ENCODE measurements around the gene ZBTB18.

The ZBTB18 gene

DNA sequence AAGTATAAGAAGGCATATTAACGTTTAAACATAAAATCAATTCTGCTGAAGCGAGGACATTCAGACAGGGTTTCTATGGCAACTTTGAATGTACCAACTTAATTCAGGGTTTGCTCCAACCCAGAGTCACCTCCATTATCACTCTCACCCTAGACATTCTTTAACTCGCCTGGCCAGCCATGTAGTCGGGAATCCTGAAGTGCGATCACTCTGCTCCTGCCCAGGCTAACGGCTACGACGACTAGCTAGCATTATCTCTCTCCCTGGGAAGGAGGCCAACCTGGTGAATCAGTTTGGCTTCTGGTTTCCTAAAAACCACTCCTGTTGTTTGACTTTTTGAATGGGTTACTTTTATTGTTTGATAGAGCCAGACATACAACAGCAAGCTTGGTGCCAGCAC, 38.9 kb upstream of the ZBTB18 start:
- TF ChIP-seq FOXP2 (optimal IDR thresholded peaks at IDR 0.05; ENCODE audit: borderline replicate concordance, extremely low read depth, extremely low read length, insufficient read depth) (no peak), POLR2AphosphoS5 (IDR thresholded peaks at IDR 0.05; ENCODE audit: low read depth, low read length) (no peak), SIN3A (IDR thresholded peaks at IDR 0.05; ENCODE audit: borderline replicate concordance, insufficient read depth, low read length) (no peak), TAF1 (IDR thresholded peaks at IDR 0.05; ENCODE audit: borderline replicate concordance, insufficient read depth, low read length) (no peak)
- TF ChIP-seq, protein P1, sequence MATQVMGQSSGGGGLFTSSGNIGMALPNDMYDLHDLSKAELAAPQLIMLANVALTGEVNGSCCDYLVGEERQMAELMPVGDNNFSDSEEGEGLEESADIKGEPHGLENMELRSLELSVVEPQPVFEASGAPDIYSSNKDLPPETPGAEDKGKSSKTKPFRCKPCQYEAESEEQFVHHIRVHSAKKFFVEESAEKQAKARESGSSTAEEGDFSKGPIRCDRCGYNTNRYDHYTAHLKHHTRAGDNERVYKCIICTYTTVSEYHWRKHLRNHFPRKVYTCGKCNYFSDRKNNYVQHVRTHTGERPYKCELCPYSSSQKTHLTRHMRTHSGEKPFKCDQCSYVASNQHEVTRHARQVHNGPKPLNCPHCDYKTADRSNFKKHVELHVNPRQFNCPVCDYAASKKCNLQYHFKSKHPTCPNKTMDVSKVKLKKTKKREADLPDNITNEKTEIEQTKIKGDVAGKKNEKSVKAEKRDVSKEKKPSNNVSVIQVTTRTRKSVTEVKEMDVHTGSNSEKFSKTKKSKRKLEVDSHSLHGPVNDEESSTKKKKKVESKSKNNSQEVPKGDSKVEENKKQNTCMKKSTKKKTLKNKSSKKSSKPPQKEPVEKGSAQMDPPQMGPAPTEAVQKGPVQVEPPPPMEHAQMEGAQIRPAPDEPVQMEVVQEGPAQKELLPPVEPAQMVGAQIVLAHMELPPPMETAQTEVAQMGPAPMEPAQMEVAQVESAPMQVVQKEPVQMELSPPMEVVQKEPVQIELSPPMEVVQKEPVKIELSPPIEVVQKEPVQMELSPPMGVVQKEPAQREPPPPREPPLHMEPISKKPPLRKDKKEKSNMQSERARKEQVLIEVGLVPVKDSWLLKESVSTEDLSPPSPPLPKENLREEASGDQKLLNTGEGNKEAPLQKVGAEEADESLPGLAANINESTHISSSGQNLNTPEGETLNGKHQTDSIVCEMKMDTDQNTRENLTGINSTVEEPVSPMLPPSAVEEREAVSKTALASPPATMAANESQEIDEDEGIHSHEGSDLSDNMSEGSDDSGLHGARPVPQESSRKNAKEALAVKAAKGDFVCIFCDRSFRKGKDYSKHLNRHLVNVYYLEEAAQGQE (IDR thresholded peaks at IDR 0.05; ENCODE audit: insufficient read depth in 1 of 2, low read depth in 2 of 2, low read length in 2 of 2), result no peak

DNA sequence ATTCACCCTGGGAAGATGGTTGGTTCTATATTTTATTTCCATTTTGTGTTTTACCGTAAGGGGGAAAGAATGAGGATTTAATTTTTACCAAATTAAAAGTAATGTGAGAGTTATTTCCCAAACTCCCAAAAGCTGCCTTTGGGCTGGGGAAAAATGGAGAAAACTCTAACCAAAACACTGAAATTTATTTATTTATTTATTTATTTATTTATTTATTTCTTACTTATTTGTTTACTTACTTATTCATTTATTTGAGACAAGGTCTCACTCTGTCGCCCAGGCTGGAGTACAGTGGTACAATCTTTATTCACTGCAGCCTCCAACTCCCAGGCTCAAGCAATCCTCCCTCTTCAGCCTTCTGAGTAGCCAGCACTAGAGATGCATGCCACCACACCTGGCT, 38.0 kb upstream of the ZBTB18 start:
- TF ChIP-seq POLR2AphosphoS5 (IDR thresholded peaks at IDR 0.05; ENCODE audit: low read depth, low read length), result no peak
- no peak for TF ChIP-seq SIN3A (IDR thresholded peaks at IDR 0.05; ENCODE audit: borderline replicate concordance, insufficient read depth, low read length)

DNA sequence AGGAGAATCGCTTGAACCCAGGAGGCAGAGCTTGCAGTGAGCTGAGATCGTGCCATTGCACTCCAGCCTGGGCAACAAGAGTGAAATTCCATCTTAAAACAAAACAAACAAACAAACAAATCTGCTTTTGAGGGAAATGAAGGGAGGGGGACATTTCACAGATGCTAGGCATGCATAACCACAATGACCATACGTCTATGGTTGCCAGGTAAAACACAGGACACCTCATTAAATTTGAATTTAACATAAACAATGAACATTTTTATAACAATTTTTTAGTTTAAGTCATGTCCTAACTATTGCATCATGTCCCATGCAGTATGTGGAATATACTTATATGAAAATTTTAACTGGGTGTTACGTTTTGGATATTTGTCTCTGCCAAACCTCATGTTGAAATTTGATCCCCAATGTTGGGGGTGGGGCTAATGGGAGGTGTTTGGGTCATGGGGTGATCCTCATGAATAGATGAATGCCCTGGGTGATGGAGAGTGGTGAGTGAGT, 31.0 kb upstream of the ZBTB18 start:
- TF ChIP-seq FOXP2 (optimal IDR thresholded peaks at IDR 0.05; ENCODE audit: borderline replicate concordance, extremely low read depth, extremely low read length, insufficient read depth), result no peak

DNA sequence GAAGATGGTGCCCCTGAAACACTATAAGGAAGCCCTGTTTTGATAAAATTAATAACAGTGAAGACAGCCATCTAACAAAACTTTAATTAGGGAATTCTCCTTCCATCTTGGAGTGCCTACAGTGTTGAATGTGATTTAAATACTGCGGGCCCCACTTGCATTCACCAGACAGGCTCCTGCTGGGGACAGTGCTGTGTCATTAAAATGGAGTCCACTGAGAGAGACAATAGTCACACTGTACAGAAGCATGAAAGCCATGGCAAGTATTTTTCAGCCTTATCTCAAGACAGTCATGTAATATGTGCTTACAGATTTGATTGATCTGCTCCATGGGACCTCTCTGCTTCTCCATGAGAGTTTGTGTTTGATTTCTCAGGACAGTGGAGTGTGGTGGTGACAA, 29.7 kb upstream of the ZBTB18 start:
- TF ChIP-seq, protein P1 (IDR thresholded peaks at IDR 0.05; ENCODE audit: insufficient read depth in 1 of 2, low read depth in 2 of 2, low read length in 2 of 2), result no peak
- TF ChIP-seq POLR2AphosphoS5 (IDR thresholded peaks at IDR 0.05; ENCODE audit: low read depth, low read length) (no peak), TAF1 (IDR thresholded peaks at IDR 0.05; ENCODE audit: borderline replicate concordance, insufficient read depth, low read length) (no peak), FOXP2 (optimal IDR thresholded peaks at IDR 0.05; ENCODE audit: borderline replicate concordance, extremely low read depth, extremely low read length, insufficient read depth) (no peak), SIN3A (IDR thresholded peaks at IDR 0.05; ENCODE audit: borderline replicate concordance, insufficient read depth, low read length) (no peak)

DNA sequence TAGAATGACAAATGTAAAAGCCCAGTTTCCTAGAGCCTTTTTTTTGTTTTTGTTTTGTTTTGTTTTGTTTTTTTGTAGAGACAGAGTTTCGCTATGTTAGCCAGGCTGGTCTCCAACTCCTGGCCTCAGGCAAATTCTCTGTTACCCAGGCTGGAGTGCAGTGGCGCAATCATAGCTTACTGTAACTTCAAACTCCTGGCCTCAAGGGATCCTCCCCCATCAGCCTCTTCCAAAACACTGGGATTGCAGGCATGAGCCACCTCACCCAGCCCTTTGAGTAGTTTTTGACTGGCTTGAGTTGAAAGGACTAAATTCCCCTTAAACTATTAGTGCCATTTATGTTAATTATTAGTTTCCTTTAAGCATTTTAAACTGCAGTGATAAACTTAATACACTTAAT, 28.8 kb upstream of the ZBTB18 start:
- TF ChIP-seq POLR2AphosphoS5 (IDR thresholded peaks at IDR 0.05; ENCODE audit: low read depth, low read length), result no peak
- TF ChIP-seq, protein P1 (IDR thresholded peaks at IDR 0.05; ENCODE audit: insufficient read depth in 1 of 2, low read depth in 2 of 2, low read length in 2 of 2), result no peak
- no peak for TF ChIP-seq SIN3A (IDR thresholded peaks at IDR 0.05; ENCODE audit: borderline replicate concordance, insufficient read depth, low read length)
- no peak for TF ChIP-seq FOXP2 (optimal IDR thresholded peaks at IDR 0.05; ENCODE audit: borderline replicate concordance, extremely low read depth, extremely low read length, insufficient read depth)
- no peak for TF ChIP-seq TAF1 (IDR thresholded peaks at IDR 0.05; ENCODE audit: borderline replicate concordance, insufficient read depth, low read length)

DNA sequence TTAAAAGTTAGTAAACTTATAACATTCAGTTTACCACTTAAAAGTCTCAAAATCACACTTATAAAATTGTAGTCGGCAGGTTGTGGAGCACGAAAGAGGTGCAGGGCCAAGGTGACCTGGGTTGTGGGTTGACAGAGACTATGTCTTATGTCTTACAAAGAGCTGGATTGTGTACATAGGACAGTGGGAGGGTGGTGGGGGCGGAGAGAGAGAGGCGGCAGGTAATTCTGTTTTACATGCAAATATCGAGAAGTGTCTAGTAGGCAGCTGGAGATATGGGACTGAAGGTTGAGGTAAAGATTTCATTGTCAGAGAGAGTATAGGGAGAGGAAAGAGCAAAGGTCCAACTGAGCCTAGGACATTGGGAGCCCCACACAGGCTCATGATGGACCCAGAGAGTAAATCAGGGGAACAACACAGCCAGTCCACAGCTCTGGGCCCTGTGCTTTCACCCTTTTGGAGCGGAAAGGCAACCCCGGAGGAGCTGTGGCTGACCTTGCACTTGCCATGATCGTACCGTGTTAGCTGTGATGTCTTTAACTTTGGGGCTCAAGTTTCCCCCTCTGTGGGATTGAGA, 28.1 kb upstream of the ZBTB18 start:
- TF ChIP-seq FOXP2 (optimal IDR thresholded peaks at IDR 0.05; ENCODE audit: borderline replicate concordance, extremely low read depth, extremely low read length, insufficient read depth) (no peak), POLR2AphosphoS5 (IDR thresholded peaks at IDR 0.05; ENCODE audit: low read depth, low read length) (no peak), TAF1 (IDR thresholded peaks at IDR 0.05; ENCODE audit: borderline replicate concordance, insufficient read depth, low read length) (no peak), SIN3A (IDR thresholded peaks at IDR 0.05; ENCODE audit: borderline replicate concordance, insufficient read depth, low read length) (no peak)
- TF ChIP-seq, protein P1 (IDR thresholded peaks at IDR 0.05; ENCODE audit: insufficient read depth in 1 of 2, low read depth in 2 of 2, low read length in 2 of 2), result no peak
